ENCODE measurements around the gene DDX18.

- TF ChIP-seq CTCF (optimal IDR thresholded peaks at IDR 0.05 in 1 of 3, IDR thresholded peaks at IDR 0.05 in 1 of 3, conservative IDR thresholded peaks at IDR 0.05 in 1 of 3; ENCODE audit: extremely low read depth in 1 of 3, insufficient read depth in 2 of 3, low read length in 3 of 3): no peak
- TF ChIP-seq EZH2 (IDR thresholded peaks at IDR 0.05; ENCODE audit: low read length): no peak
Measured at GRCh38 chr2:117854610-117855009, 40.1 kb downstream of the DDX18 start.

Measured in keratinocyte (primary cell).